Endothelial cell of umbilical vein (primary cell): ENCODE data around the gene SLFN12. TPM values are rescaled to one million over a fixed set of nuclear protein-coding genes. Genes with fewer than 3 reads are reported as not detected.

ENCODE experiments used
- BruUV-seq: library from RNA; stranded (reverse); fragments of 400-500 nt; replicated peaks from 2 replicates; lab custom pipeline; 2021; lab: Mats Ljungman, UMichigan
- CTCF ChIA-PET: fragments of 300-600, 350-600 bp; sonication (Branson Sonifier 250); formaldehyde crosslinking; loops from one replicate; lab custom pipeline; 2021; ENCODE audit warnings: antibody characterized with exemption, inconsistent platforms; lab: Charles Lee
- POLR2A ChIA-PET: fragments of 300-600, 350-600 bp; sonication (Branson Sonifier 250); formaldehyde crosslinking; loops from one replicate; lab custom pipeline; 2021; ENCODE audit warnings: antibody characterized with exemption, inconsistent platforms; lab: Charles Lee
- DNase-seq: peaks from one replicate; pipeline ENCODE4 v3.0.0-alpha.2; 2011; ENCODE audit warnings: low read depth, low spot score
- FAIRE-seq: peaks from 2 replicates; lab custom pipeline; 2011; peaks lifted over from hg19 to GRCh38; lab: Jason Lieb, UNC
- H2AFZ ChIP-seq: 2 replicates; pipeline ENCODE4 v1.6.0; 2012; ENCODE audit warnings: low read depth, low read length, control low read depth, inconsistent platforms
- H3K27ac ChIP-seq: 2 replicates; pipeline ENCODE4 v1.5.1; 2011; ENCODE audit warnings: low read depth, mild to moderate bottlenecking, control low read depth, low read length, moderate library complexity; ENCODE audit not compliant: insufficient read depth
- H3K27me3 ChIP-seq, 2 experiments: 2 replicates each; pipeline versions ENCODE4 v1.6.0 to v1.6.1; 2011; ENCODE audit warnings: low read length in 2 of 2, mixed read lengths in 1 of 2; ENCODE audit not compliant: control insufficient read depth in 2 of 2, insufficient read depth in 2 of 2
- H3K36me3 ChIP-seq, 2 experiments: 2 replicates in 1 of 2; 3 replicates in 1 of 2; pipeline ENCODE4 v1.5.1; 2011; ENCODE audit warnings: low read length in 2 of 2, mild to moderate bottlenecking in 1 of 2, moderate library complexity in 1 of 2; ENCODE audit not compliant: control insufficient read depth in 2 of 2, insufficient read depth in 2 of 2; ENCODE audit errors: extremely low read depth in 1 of 2
- H3K4me1 ChIP-seq: 3 replicates; pipeline ENCODE4 v1.5.1; 2011; ENCODE audit warnings: mild to moderate bottlenecking, low read length; ENCODE audit not compliant: control insufficient read depth, insufficient read depth; ENCODE audit errors: extremely low read depth
- H3K4me2 ChIP-seq: 2 replicates; pipeline ENCODE4 v1.6.1; 2011; ENCODE audit warnings: low read length, control low read depth, mixed read lengths; ENCODE audit not compliant: insufficient read depth
- H3K4me3 ChIP-seq, 3 experiments: fragments of 200-600 bp in 1 of 3; sonication (generic), shearing (Covaris generic) in 1 of 3; replicated peaks in 1 of 3; 2 replicates each; pipeline ENCODE4 v1.5.1; 2011 to 2016; ENCODE audit warnings: control low read depth in 3 of 3, low read length in 3 of 3, mild to moderate bottlenecking in 2 of 3, inconsistent platforms in 1 of 3, low read depth in 1 of 3, moderate library complexity in 1 of 3; ENCODE audit not compliant: insufficient read depth in 1 of 3
- H3K79me2 ChIP-seq: 2 replicates; pipeline ENCODE4 v1.6.0; 2012; ENCODE audit warnings: low read length, inconsistent platforms; ENCODE audit not compliant: control insufficient read depth, insufficient read depth
- H3K9ac ChIP-seq: replicated peaks from 2 replicates; pipeline ENCODE3; 2011; ENCODE audit warnings: low read length, control low read depth; ENCODE audit not compliant: insufficient read depth; ENCODE audit errors: extremely low read depth
- H3K9me1 ChIP-seq: replicated peaks from 3 replicates; pipeline ENCODE4 v1.6.0; 2011; ENCODE audit warnings: mild to moderate bottlenecking, low read length; ENCODE audit not compliant: control insufficient read depth, insufficient read depth; ENCODE audit errors: extremely low read depth
- H3K9me3 ChIP-seq: replicated peaks from 2 replicates; pipeline ENCODE4 v1.5.1; 2012; ENCODE audit warnings: low read length, inconsistent platforms; ENCODE audit not compliant: control insufficient read depth, insufficient read depth
- H4K20me1 ChIP-seq: replicated peaks from 2 replicates; pipeline ENCODE3; 2011; ENCODE audit warnings: mild to moderate bottlenecking, low read length; ENCODE audit not compliant: control insufficient read depth, insufficient read depth; ENCODE audit errors: extremely low read depth
- EZH2 ChIP-seq: IDR thresholded peaks from 2 replicates; pipeline ENCODE4 v1.6.1; 2012; ENCODE audit warnings: borderline replicate concordance, low read depth, mild to moderate bottlenecking, moderate library complexity, low read length, inconsistent platforms; ENCODE audit not compliant: severe bottlenecking
- FOS ChIP-seq: IDR thresholded peaks from 2 replicates; pipeline ENCODE4 v1.6.1; 2011; ENCODE audit warnings: mild to moderate bottlenecking, low read length, moderate library complexity, borderline replicate concordance; ENCODE audit not compliant: insufficient read depth
- GATA2 ChIP-seq: IDR thresholded peaks from 2 replicates; pipeline ENCODE4 v1.7.0; 2011; ENCODE audit warnings: low read depth, mild to moderate bottlenecking, moderate library complexity, mixed read lengths, low read length; ENCODE audit not compliant: insufficient read length, insufficient read depth
- JUN ChIP-seq: IDR thresholded peaks from 2 replicates; pipeline ENCODE4 v1.6.1; 2011; ENCODE audit warnings: borderline replicate concordance, low read depth; ENCODE audit not compliant: insufficient read length, insufficient read depth
- MYC ChIP-seq: IDR thresholded peaks from one replicate; pipeline ENCODE4 v1.6.1; 2011; ENCODE audit warnings: mild to moderate bottlenecking, low read depth, low read length
- POLR2A ChIP-seq: IDR thresholded peaks from 2 replicates; pipeline ENCODE4 v1.6.1; 2012; ENCODE audit warnings: low read depth, mild to moderate bottlenecking, control low read depth, low read length
- POLR2AphosphoS5 ChIP-seq: IDR thresholded peaks from 2 replicates; pipeline ENCODE4 v1.6.1; 2012; ENCODE audit warnings: low read depth, mild to moderate bottlenecking, control low read depth, low read length, moderate library complexity; ENCODE audit not compliant: insufficient read depth
- dilution Hi-C: fragments of 300-500 bp; cut with MboI; formaldehyde crosslinking; loops from one replicate; pipeline ENCODE4 v1.15.0; 2019; ENCODE audit warnings: low sequenced_read_pairs; ENCODE audit not compliant: extremely low pct_ligation_motif_present
- intact Hi-C: fragments of 100-400 bp; cut with micrococcal nuclease; formaldehyde crosslinking; loops from one replicate; pipeline ENCODE4 v1.10.0; 2022
- polyA plus RNA-seq, 4 experiments: library from polyadenylated mRNA; depleted of rRNA in 3 of 4; stranded (reverse) in 3 of 4; unstranded in 1 of 4; fragments of >200 nt; gene quantifications; 2 replicates each; pipeline versions ENCODE4 v1.2.1 to v1.2.3, GENCODE V29; 2011 to 2012; ENCODE audit warnings: missing spikeins in 1 of 4
- total RNA-seq: library from RNA; stranded (reverse); gene quantifications from 2 replicates; pipeline ENCODE4 v1.2.3, GENCODE V29; 2021
- TF ChIP-seq, protein P1 (sequence below), 2 donors: IDR thresholded peaks; 1 replicate in 1 of 2; 2 replicates in 1 of 2; pipeline ENCODE4 v1.5.1; 2011; ENCODE audit warnings: low read length in 2 of 2, mild to moderate bottlenecking in 2 of 2, moderate library complexity in 2 of 2, control low read depth in 1 of 2, inconsistent platforms in 1 of 2, low read depth in 1 of 2; ENCODE audit not compliant: insufficient read depth in 1 of 2; ENCODE audit errors: extremely low read depth in 1 of 2

SLFN12 gene
- total and polyA plus RNA-seq, 2 donors (not counting 3 experiments of a cell fraction or from before 2014, with no cell fraction given) = 17.8 to 42.6 TPM

DNA sequence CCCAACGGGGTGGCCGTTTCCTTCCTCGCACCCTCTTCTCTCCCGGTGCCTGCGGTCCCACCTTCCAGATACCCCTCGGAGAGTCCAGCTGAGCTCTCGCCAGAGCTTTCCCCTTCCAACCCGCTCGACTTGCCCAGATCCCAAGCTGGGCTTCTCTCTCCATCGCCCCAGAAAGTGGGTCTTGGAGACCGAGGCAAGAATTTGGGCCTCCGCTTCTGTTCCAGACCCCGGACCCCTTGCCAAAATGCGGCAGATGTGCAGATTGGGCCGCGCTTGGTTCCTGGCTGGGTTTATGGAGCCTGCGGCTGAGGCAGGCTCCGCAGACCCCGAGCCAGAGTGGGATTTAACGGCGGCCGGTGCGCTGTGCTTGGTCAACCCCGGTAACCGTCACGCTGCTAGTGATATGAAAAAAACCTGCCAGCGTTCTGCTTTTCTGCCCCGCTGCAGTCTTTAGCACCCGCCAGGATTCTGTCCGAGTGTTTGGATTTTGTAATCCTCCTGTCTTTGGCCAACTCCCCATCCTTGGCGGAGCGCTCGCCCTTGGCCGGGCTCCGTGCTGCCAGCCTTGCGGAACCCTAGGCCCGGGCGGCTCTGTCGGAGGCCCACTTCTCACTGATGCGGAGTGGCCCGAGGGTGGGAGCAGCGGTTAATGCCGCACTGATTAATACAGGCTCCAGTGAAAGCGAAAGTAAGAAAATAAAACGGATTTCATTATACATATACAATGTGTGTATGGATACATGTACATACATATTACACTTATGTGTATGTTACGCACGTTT lies 58.1 kb downstream of the SLFN12 start:
- peak; percentile 4 for TF ChIP-seq POLR2AphosphoS5
- no peak for TF ChIP-seq EZH2
- peak; percentile 2 for TF ChIP-seq JUN
- dilution Hi-C loops (no loop called here), intact Hi-C loops (loop anchor here (1.0 to 10.0 kb wide), 10 partner anchors 28 to 1119 kb away; partner anchors contain the start of genes AP2B1, CCL2, NLE1 and TAF15)
- Histone ChIP-seq H3K79me2 (peaks cover 40% of the 10 kb centered on the region), H4K20me1 (no peaks in the 10 kb centered on the region), H3K4me2 (peak overlapping the region; percentile 94), H3K9me3 (no peaks in the 10 kb centered on the region), H3K36me3 (peaks cover 0 to 1% of the 10 kb centered on the region in 2 experiments), H3K9ac (peak overlapping the region; percentile 99), H3K27me3 (no peaks in the 10 kb centered on the region), H3K4me1 (peaks cover 21% of the 10 kb centered on the region), H3K9me1 (no peaks in the 10 kb centered on the region), H2AFZ (peak overlapping the region; percentile 87), H3K27ac (peak overlapping the region; percentile 98), H3K4me3 (peak overlapping the region; percentile 81 to 96 (median 90))
- TSS peak; percentile 87 for BruUV-seq
- DNase-seq (no peak), FAIRE-seq (no peak)
- CTCF ChIA-PET = interaction anchor here (1.0 to 2.6 kb wide), 7 partner anchors 59 to 390 kb away, joined by 3 to 10 read pairs (median 5); no protein-coding TSS in a partner anchor
- POLR2A ChIA-PET = interaction anchor here (0.6 to 1.5 kb wide), 8 partner anchors 9 to 1976 kb away, joined by 3 to 12 read pairs (median 5); partner anchors contain the start of genes SLFN12 and SLFN13

DNA sequence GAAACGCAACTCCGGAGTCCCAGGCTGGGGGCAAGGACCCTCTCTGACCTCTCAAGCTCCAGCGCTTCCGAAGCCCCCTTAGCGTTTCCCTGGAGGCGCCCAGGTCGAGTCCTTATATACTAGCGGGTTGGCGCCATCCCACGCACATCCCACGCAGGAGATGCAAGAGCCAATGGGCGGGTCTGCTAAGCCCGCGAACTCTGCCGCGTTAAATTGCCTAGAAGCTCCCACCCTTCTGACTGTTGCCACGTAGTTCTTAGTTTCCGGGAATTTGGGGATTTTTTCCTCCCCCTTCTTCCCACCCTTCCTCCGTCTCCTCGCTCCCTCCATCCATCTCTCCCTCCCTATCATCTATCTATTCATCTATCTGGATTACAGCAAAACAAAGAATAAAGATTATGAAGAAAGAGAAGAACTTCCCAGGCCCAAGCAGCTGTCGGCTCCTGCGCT lies 58.7 kb downstream of the SLFN12 start, which contains the start of gene SLFN11:
Gene SLFN11, minus strand, starts transcription at position 88 of the 450 bp plus-strand sequence. CDS start 9,814 bp downstream, outside the sequence.
- H3K9me1 ChIP-seq = no peaks in the 10 kb centered on the region
- H3K9ac ChIP-seq = peak within 1 kb of the TSS; percentile 99
- CTCF ChIA-PET = interaction anchor here (1.0 to 2.6 kb wide), 6 partner anchors 60 to 391 kb away, joined by 3 to 10 read pairs (median 6); no protein-coding TSS in a partner anchor
- peak within 1 kb of the TSS; percentile 87 for H2AFZ ChIP-seq
- peaks cover 21% of the 10 kb centered on the region for H3K4me1 ChIP-seq
- peaks cover 46% of the 10 kb centered on the region for H3K79me2 ChIP-seq
- intact Hi-C loops = loop anchor here (1.0 to 10.0 kb wide), 7 partner anchors 27 to 1119 kb away; partner anchors contain the start of genes AP2B1, CCL2, NLE1 and TAF15
- H3K9me3 ChIP-seq = no peaks in the 10 kb centered on the region
- H3K4me2 ChIP-seq = peak within 1 kb of the TSS; percentile 94
- H3K36me3 ChIP-seq = peaks cover 0 to 8% of the 10 kb centered on the region in 2 experiments
- BruUV-seq = no TSS peak
- H3K4me3 ChIP-seq = peak within 1 kb of the TSS; percentile 88 to 96 (median 90)
- peak within 1 kb of the TSS; percentile 98 for H3K27ac ChIP-seq
- FAIRE-seq (peak; percentile 65), DNase-seq (peak; percentile 92)
- H4K20me1 ChIP-seq = no peaks in the 10 kb centered on the region
- TF ChIP-seq, protein P1, sequence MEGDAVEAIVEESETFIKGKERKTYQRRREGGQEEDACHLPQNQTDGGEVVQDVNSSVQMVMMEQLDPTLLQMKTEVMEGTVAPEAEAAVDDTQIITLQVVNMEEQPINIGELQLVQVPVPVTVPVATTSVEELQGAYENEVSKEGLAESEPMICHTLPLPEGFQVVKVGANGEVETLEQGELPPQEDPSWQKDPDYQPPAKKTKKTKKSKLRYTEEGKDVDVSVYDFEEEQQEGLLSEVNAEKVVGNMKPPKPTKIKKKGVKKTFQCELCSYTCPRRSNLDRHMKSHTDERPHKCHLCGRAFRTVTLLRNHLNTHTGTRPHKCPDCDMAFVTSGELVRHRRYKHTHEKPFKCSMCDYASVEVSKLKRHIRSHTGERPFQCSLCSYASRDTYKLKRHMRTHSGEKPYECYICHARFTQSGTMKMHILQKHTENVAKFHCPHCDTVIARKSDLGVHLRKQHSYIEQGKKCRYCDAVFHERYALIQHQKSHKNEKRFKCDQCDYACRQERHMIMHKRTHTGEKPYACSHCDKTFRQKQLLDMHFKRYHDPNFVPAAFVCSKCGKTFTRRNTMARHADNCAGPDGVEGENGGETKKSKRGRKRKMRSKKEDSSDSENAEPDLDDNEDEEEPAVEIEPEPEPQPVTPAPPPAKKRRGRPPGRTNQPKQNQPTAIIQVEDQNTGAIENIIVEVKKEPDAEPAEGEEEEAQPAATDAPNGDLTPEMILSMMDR (IDR thresholded peaks at IDR 0.05; ENCODE audit: extremely low read depth in 1 of 2, insufficient read depth in 1 of 2, low read depth in 1 of 2, low read length in 2 of 2) = no peak
- TF ChIP-seq GATA2 = no peak
- peak; percentile 97 for TF ChIP-seq POLR2A
- no peak for TF ChIP-seq EZH2
- no peak for TF ChIP-seq FOS
- TF ChIP-seq MYC = no peak
- peak; percentile 93 for TF ChIP-seq POLR2AphosphoS5
- TF ChIP-seq JUN = no peak
- no peaks in the 10 kb centered on the region for H3K27me3 ChIP-seq
- dilution Hi-C loops = no loop called here
- POLR2A ChIA-PET = interaction anchor here (0.6 to 1.5 kb wide), 7 partner anchors 8 to 1977 kb away, joined by 3 to 12 read pairs (median 5); partner anchors contain the start of genes SLFN12 and SLFN13
